KMS-11 (cell line): ENCODE data around the gene CTSO.
"Not testable (repeated sequence)": the region's sequence is repeated elsewhere in the genome, so short reads cannot be mapped to it uniquely, and the experiment has no call there.

Experiments used
- H2AFZ ChIP-seq: fragments of 200-600 bp; sonication (generic); 2 replicates; pipeline ENCODE4 v1.6.1; 2016; ENCODE audit warnings: antibody characterized with exemption, mixed run types, low read depth
- H3K27ac ChIP-seq: fragments of 200-600 bp; sonication (generic); 2 replicates; pipeline ENCODE4 v1.6.1; 2016; ENCODE audit warnings: mild to moderate bottlenecking, mixed run types
- H3K27me3 ChIP-seq: fragments of 200-600 bp; sonication (generic); 2 replicates; pipeline ENCODE4 v1.6.1; 2017; ENCODE audit warnings: mild to moderate bottlenecking, low read depth, mixed run types, moderate library complexity; ENCODE audit not compliant: insufficient read depth
- H3K36me3 ChIP-seq: fragments of 200-600 bp; sonication (generic); 2 replicates; pipeline ENCODE4 v1.6.1; 2017; ENCODE audit warnings: mild to moderate bottlenecking, mixed run types; ENCODE audit not compliant: insufficient read depth
- H3K4me1 ChIP-seq: fragments of 200-600 bp; sonication (generic); 2 replicates; pipeline ENCODE4 v1.6.1; 2016; ENCODE audit warnings: mild to moderate bottlenecking, low read depth, mixed run types; ENCODE audit not compliant: poor library complexity, severe bottlenecking
- H3K4me2 ChIP-seq: fragments of 200-600 bp; sonication (generic); 2 replicates; pipeline ENCODE4 v1.7.0; 2016; ENCODE audit warnings: mild to moderate bottlenecking, mixed run types
- H3K4me3 ChIP-seq: fragments of 200-600 bp; sonication (generic); IDR thresholded peaks from 2 replicates; pipeline ENCODE4 v1.6.1; 2017; ENCODE audit warnings: low read depth, low read length, mixed read lengths; ENCODE audit not compliant: insufficient read depth
- H3K79me2 ChIP-seq: fragments of 200-600 bp; sonication (generic); 2 replicates; pipeline ENCODE4 v1.6.1; 2016; ENCODE audit warnings: low read depth, mixed run types; ENCODE audit not compliant: insufficient read depth
- H3K9ac ChIP-seq: fragments of 200-600 bp; sonication (generic); 2 replicates; pipeline ENCODE4 v1.6.1; 2016; ENCODE audit warnings: mild to moderate bottlenecking, mixed run types
- H4K20me1 ChIP-seq: fragments of 200-600 bp; sonication (generic); 2 replicates; pipeline ENCODE4 v1.6.1; 2016; ENCODE audit warnings: mild to moderate bottlenecking, mixed run types; ENCODE audit not compliant: insufficient read depth
- CTCF ChIP-seq: fragments of 200-600 bp; sonication (generic); conservative IDR thresholded peaks from 2 replicates; pipeline ENCODE4 v1.6.1; 2017; ENCODE audit warnings: low read depth, mild to moderate bottlenecking, antibody characterized with exemption, low read length, moderate library complexity, mixed read lengths

Gene CTSO

GRCh38 chr4:155900381-155900780 is 53.3 kb downstream of the CTSO start:
- H2AFZ ChIP-seq = peak overlapping the region; percentile 3; the same call in 1 of the 2 replicates
- H3K27ac ChIP-seq = peak overlapping the region; percentile 16
- peak overlapping the region; percentile 69 for H3K4me2 ChIP-seq

GRCh38 chr4:155899891-155900290 is 53.8 kb downstream of the CTSO start:
- Histone ChIP-seq H3K4me2 (peak overlapping the region; percentile 69), H3K9ac (no peak overlapping the region), H3K4me1 (peaks cover 24% of the 10 kb centered on the region), H2AFZ (no peak overlapping the region), H3K27me3 (no peaks in the 10 kb centered on the region), H3K36me3 (no peaks in the 10 kb centered on the region), H3K79me2 (no peaks in the 10 kb centered on the region), H4K20me1 (no peaks in the 10 kb centered on the region), H3K27ac (no peak overlapping the region), H3K4me3 (no peak overlapping the region)
- no peak for TF ChIP-seq CTCF

More at GRCh38 chr4:155900381-155900780, 53.3 kb downstream of the CTSO start:
- Histone ChIP-seq H3K4me1 (peaks cover 24% of the 10 kb centered on the region), H3K27me3 (no peaks in the 10 kb centered on the region), H4K20me1 (no peaks in the 10 kb centered on the region), H3K36me3 (no peaks in the 10 kb centered on the region), H3K79me2 (no peaks in the 10 kb centered on the region), H3K4me3 (no peak overlapping the region), H3K9ac (no peak overlapping the region)
- no peak for TF ChIP-seq CTCF

GRCh38 chr4:155898371-155898770 is 55.3 kb downstream of the CTSO start:
- H3K79me2 ChIP-seq, H3K27ac ChIP-seq, H3K36me3 ChIP-seq, H3K27me3 ChIP-seq, H3K9ac ChIP-seq, H3K4me3 ChIP-seq, H2AFZ ChIP-seq, H4K20me1 ChIP-seq, H3K4me2 ChIP-seq: not testable (repeated sequence)
- peaks cover 24% of the 10 kb centered on the region for H3K4me1 ChIP-seq

GRCh38 chr4:155891058-155891457 is 62.6 kb downstream of the CTSO start:
- Histone ChIP-seq H3K4me3 (no peak overlapping the region), H3K4me1 (no peaks in the 10 kb centered on the region), H3K4me2 (no peak overlapping the region), H3K36me3 (no peaks in the 10 kb centered on the region), H2AFZ (no peak overlapping the region), H3K9ac (no peak overlapping the region), H3K27ac (no peak overlapping the region), H3K79me2 (no peaks in the 10 kb centered on the region), H4K20me1 (no peaks in the 10 kb centered on the region), H3K27me3 (no peaks in the 10 kb centered on the region)
- TF ChIP-seq CTCF = no peak

GRCh38 chr4:155889946-155890345 is 63.7 kb downstream of the CTSO start:
- H3K4me3 ChIP-seq = no peak overlapping the region
- no peak overlapping the region for H2AFZ ChIP-seq
- no peak overlapping the region for H3K4me2 ChIP-seq
- no peak overlapping the region for H3K9ac ChIP-seq
- H3K27ac ChIP-seq = no peak overlapping the region
- no peaks in the 10 kb centered on the region for H4K20me1 ChIP-seq
- H3K4me1 ChIP-seq = no peaks in the 10 kb centered on the region
- TF ChIP-seq CTCF = no peak
- H3K27me3 ChIP-seq = no peaks in the 10 kb centered on the region
- H3K36me3 ChIP-seq = no peaks in the 10 kb centered on the region
- no peaks in the 10 kb centered on the region for H3K79me2 ChIP-seq
